HG03520 (cell line): Measurements from ENCODE around the gene RAB13.

Source experiments
- ATAC-seq: cut with Tn5 transposase; IDR thresholded peaks from one replicate; pipeline ENCODE4 v1.9.1; 2021; ENCODE audit warnings: mild to moderate bottlenecking, moderate library complexity; ENCODE audit not compliant: unreplicated experiment

The RAB13 gene

GRCh38 chr1:153957744-153958110 is 28.4 kb downstream of the RAB13 start:
- no peak for ATAC-seq

- ATAC-seq: no peak
These were observed 29.0 kb downstream of the RAB13 start for GRCh38 chr1:153956997-153957715.

DNA sequence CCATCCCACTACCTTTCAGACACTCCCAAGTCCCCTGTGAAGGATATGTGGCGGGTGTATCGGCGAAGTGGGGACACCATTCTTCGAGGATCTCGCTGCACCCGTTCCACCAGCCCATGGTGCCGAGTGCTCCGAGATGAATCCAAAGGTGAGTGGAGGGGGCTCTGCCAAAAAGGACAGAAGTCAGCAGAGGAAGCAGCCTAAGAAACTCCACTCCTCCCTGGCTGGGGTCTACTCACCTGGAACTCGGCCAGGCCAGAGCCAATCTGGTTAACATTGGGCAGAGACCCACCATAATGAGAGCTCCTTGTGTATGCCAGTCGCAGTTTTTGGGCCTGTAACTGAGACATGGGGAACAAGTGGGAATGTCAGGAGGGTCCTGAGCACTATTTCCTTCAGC is 31.3 kb downstream of the RAB13 start:
- ATAC-seq: no peak

DNA sequence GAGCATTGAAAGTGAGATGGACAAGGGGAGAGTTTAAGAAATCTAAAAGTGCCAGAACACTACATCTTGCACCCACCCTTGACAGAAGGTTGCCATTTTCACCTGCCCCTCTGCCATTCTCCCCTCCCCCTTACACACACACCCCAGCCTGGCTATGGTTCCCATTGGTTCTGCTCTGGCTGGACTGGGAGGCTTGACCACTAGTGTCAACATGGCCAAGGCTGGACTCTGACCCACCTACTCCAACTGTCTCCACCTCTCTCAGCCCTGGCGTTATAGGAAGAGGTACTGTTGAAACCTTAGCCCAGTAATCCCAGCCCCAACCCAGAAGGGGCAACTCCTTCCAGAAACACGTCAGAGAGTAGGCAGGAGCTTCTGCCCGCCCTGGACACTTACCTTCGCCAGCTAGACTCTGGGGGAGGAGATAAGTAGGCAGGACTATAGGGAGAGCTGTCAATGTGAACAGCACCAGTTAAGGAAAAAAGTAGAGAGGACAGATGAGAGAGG is 32.2 kb downstream of the RAB13 start:
- no peak for ATAC-seq

DNA sequence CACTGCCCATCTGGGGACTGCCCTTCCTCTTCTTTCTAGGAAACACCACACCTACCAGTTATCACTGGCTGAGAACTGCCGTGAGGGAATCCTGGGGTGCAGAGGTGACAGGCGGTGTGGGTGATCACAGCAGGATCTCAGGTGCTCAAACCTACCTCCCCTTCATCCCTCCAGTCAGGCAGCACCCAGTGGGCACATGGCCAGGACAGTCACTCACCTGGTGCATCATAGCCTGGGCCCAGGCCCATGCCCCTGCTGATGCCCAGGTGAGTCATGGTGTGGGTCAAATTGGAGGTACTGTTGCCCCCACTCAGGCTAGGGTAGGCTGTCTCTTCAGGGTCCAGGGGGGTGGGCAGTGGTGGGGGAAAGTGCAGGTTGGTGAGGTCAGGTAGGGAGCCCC is 34.3 kb downstream of the RAB13 start:
- no peak for ATAC-seq

GRCh38 chr1:153951183-153951582 is 35.0 kb downstream of the RAB13 start:
- ATAC-seq: no peak

- ATAC-seq: peak; percentile 48
These were observed 39.4 kb downstream of the RAB13 start, which contains the start of gene DENND4B for GRCh38 chr1:153946622-153947241. Gene DENND4B, minus strand, starts transcription at chr1:153946718. Its CDS starts 2,344 bp downstream, at chr1:153944374.

DNA sequence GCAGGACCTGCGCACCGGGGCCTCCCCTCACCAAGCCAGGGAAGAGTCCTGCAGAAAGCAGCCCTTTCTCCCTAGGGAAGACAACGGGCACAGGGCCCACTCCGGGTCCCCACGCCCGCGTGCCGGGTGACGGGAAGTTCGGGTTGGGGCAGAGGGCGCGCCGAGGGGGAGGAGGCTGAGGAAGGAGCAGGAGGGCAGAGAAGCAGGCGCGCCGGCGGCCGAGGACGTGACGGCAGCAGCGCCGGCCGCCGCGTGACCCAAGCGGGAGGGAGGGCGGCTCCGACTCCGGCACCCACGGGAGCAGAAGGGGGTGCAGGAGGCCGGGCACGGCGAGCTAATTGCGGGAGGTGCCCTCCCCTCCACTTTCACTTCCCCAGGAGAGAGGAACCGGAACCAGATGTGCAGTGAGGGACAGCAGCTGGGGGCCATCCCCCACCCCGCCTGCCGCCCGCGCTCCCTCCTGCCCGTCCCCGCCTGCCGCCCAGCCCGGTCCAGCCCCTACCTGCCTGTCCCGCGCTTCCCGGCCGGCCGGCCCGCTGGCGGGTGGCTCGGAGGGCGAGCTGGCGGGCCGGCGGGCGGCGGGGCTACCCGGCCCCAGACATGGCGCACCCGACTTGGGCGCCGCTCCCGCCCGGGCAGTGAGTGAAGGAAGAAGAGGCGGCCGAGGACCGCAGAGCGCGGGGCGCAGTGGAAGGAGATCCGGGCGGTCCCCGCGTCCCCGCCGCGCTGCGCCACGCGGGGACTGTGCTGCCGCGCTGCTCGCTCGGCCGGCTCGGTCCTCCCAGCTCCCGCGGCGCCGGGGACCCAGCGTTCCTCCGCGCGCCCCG is 40.1 kb downstream of the RAB13 start:
- ATAC-seq: peak; percentile 66

DNA sequence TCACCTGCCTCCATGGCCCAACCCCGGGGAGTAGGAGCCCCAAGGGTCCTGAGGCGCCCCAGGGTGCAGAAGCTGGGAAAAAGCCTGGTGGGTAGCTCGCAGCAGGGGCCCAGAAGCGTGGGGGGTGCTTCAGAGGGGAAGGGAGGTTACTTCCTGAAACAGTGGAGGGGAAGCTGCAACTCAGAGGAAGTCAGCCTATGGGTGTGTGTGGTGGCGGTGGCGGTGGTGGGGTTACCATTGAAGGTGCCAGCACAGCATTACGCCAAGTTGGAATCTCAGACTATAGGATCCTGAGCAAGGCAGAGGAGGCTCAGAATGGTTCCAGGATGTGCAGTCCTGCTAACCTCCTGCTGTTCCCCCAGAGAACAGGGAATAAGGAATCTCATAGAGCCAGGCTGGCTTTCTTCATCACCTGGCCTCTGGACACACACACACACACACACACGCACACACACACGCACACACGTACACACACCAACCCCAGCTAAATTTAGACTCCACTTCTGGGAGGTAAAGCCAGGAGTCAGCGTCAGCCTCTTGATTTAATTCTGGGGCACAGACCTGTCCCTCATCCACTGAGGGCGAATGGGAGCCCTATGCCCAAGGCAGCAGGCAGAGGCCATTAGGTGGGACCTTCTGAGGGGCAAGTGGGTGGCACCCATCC is 40.9 kb downstream of the RAB13 start:
- no peak for ATAC-seq

- ATAC-seq: no peak
These were observed 41.4 kb downstream of the RAB13 start for GRCh38 chr1:153944827-153945117.

- no peak for ATAC-seq
These were observed 41.9 kb downstream of the RAB13 start for GRCh38 chr1:153944005-153944826.

GRCh38 chr1:153942766-153943549 is 43.2 kb downstream of the RAB13 start:
- ATAC-seq: no peak

DNA sequence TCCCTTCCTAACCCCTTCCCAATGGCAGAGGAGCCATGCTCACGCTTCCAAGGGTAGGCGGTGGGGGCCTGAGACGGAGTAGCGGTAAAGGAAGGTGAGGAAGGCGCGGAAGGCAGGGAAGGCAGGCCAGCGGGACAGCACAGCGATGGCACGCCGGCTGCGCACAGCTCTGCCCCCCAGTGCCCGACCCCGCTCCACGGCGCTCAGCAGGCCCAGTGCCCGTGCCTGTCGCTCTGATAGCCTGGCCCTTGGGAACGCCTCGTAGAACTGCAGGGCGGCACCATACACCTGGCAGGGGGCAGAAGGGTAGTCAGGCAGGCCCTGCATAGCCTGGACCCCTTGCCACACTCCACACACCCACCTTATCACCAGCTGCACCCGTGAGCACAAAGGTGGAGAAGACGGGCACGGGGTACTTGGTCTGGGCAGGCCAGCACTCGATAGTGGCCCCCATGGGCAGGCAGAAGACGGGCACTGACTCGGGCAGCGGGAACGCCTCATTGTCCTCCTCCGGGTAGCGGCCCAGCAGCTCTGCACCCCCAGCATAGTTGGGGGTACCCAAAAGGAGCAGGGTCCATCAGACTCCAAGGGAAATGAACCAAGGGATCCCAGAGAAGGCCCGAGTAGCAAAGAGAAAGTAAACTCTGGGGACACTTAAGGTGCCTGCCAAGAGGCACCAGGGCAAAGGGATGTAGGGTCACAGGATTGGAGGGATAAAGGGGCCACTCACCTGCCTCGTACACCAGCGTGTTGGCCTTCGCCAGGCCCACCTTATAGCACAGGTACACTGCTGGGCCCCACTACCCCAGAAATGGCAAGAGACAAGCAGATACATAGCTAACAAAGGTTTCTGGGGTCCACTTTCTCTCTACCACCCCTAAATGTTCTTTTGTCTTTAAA is 44.1 kb downstream of the RAB13 start:
- no peak for ATAC-seq

- ATAC-seq: no peak
These were observed 45.4 kb downstream of the RAB13 start for GRCh38 chr1:153940756-153941155.

DNA sequence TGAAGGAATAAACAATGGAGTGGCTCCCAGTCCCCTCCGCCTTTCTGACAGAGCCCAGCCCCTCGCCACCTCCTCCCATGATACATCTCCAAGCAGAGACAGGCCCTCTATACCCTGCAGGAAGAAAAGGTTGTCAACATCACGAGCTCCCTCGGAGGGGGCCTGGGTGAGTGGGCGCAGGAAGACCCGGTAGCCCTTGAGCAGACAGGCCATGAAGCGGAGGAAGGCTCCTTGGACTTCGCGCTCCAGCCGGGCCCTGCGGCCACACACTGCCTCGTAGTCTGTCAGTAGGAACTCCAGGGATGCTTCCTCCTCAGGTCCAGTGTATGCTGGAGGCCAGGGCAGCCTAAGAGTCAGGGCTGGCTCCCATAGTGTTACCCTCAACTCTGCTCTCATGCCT is 46.7 kb downstream of the RAB13 start:
- ATAC-seq: no peak

DNA sequence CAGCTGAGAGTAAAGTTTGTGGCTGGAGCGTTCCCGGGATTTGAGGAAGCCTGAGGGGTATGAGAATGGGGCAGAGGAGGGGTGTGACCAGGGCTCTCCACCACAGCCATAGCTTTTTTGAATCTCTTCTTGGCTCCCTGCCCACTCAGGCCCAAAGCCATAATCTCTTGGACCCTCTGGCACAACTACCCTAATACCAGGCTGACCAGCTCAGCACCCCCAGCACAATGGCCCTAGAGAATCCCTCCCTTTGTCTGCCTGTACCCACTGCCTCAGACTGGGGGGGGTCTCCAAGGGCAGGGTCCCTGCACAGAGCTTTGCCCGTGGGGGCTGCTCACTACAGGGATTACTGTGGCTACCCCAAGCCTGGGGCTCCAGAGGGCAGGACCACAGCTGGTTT is 47.1 kb downstream of the RAB13 start:
- ATAC-seq: no peak

DNA sequence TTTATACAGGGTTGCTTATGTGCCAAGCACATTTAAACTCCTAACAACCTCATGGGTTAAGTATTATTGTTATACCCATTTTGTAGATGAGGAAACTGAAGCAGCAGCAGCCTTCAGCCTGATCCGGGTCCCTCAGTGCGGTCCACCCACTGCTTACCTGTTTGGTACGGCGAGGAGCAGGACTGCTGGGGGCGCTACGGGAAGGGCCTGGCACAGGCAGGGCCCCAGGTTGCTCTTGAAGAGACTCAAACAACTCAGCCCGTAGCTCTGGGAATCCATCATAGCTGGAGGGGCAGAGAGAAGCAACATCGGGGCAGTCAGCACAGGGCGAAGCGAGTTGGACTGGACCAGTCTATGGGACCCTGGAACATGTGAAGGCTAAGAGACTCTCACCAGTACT is 48.8 kb downstream of the RAB13 start:
- ATAC-seq: no peak

- ATAC-seq: no peak
These were observed 49.9 kb downstream of the RAB13 start for GRCh38 chr1:153936011-153936802.
